A673 (cell line): Measurements from ENCODE around the gene HERC2. TPM values are rescaled to one million over a fixed set of nuclear protein-coding genes. Genes with fewer than 3 reads are reported as not detected.
A peak's percentile ranks its signal among the peaks of the same experiment; 100 is the strongest.
"Not testable (repeated sequence)": the region's sequence is repeated elsewhere in the genome, so short reads cannot be mapped to it uniquely, and the experiment has no call there.

Source experiments
- BruUV-seq: library from RNA; stranded (reverse); fragments of 400-500 nt; replicated peaks from 2 replicates; lab custom pipeline; 2021; lab: Mats Ljungman, UMichigan
- CTCF ChIA-PET: fragments of 300-600 bp; sonication (Branson Sonifier 250); formaldehyde crosslinking; loops from one replicate; lab custom pipeline; 2022; ENCODE audit warnings: antibody characterized with exemption; lab: Charles Lee
- POLR2A ChIA-PET: fragments of 300-600 bp; sonication (Branson Sonifier 250); formaldehyde crosslinking; loops from one replicate; lab custom pipeline; 2022; ENCODE audit warnings: antibody characterized with exemption; ENCODE audit not compliant: low non-redundant PET; lab: Charles Lee
- DNase-seq: peaks from one replicate; pipeline ENCODE4 v3.0.0-alpha.2; 2015; ENCODE audit warnings: low spot score
- H3K27ac ChIP-seq: fragments of 200-600 bp; sonication (generic); 2 replicates; pipeline ENCODE4 v1.5.1; 2016; ENCODE audit warnings: mixed run types, low read depth, mild to moderate bottlenecking, mixed read lengths, antibody characterized with exemption, low read length; ENCODE audit not compliant: poor library complexity, severe bottlenecking
- H3K27me3 ChIP-seq: fragments of 200-600 bp; sonication (generic); replicated peaks from 2 replicates; pipeline ENCODE4 v1.6.1; 2017; ENCODE audit warnings: mixed run types, low read depth, mild to moderate bottlenecking, mixed read lengths, antibody characterized with exemption, low read length; ENCODE audit not compliant: insufficient read depth, poor library complexity
- H3K36me3 ChIP-seq: fragments of 200-600 bp; sonication (generic); 2 replicates; pipeline ENCODE4 v1.6.1; 2016; ENCODE audit warnings: mixed run types, mild to moderate bottlenecking, mixed read lengths, antibody characterized with exemption, low read length; ENCODE audit not compliant: insufficient read depth, poor library complexity, severe bottlenecking
- H3K4me1 ChIP-seq: fragments of 200-600 bp; sonication (generic); 2 replicates; pipeline ENCODE4 v1.6.1; 2017; ENCODE audit warnings: mixed run types, mild to moderate bottlenecking, mixed read lengths, antibody characterized with exemption, low read length; ENCODE audit not compliant: insufficient read depth, poor library complexity, severe bottlenecking
- H3K4me3 ChIP-seq: fragments of 200-600 bp; sonication (generic); 2 replicates; pipeline ENCODE4 v1.5.1; 2016; ENCODE audit warnings: low read depth, mixed run types, mild to moderate bottlenecking, mixed read lengths, low read length; ENCODE audit not compliant: poor library complexity, severe bottlenecking
- H3K9me3 ChIP-seq: fragments of 200-600 bp; sonication (generic); 2 replicates; pipeline ENCODE4 v1.6.1; 2016; ENCODE audit warnings: mixed run types, low read depth, mild to moderate bottlenecking, mixed read lengths, antibody characterized with exemption, low read length; ENCODE audit not compliant: poor library complexity, severe bottlenecking
- EZH2 ChIP-seq: fragments of 200-600 bp; sonication (generic); IDR thresholded peaks from 2 replicates; pipeline ENCODE4 v1.6.1; 2017; ENCODE audit warnings: borderline replicate concordance, low read depth, mild to moderate bottlenecking, mixed read lengths, antibody characterized with exemption, low read length; ENCODE audit not compliant: poor library complexity, severe bottlenecking
- intact Hi-C: fragments of 100-400 bp; cut with micrococcal nuclease; formaldehyde crosslinking; loops from one replicate; pipeline ENCODE4 v1.10.0; 2022; ENCODE audit not compliant: unreplicated experiment
- total RNA-seq: library from RNA; stranded (reverse); gene quantifications from 2 replicates; pipeline ENCODE4 v1.2.3, GENCODE V29; 2021
- TF ChIP-seq, protein P1 (sequence below): fragments of 300-800, 200-600 bp; sonication (generic); conservative IDR thresholded peaks from 2 replicates; pipeline ENCODE4 v1.5.1; 2017; ENCODE audit warnings: low read depth, mild to moderate bottlenecking, antibody characterized with exemption, low read length, moderate library complexity, mixed read lengths

The HERC2 gene
- total RNA-seq, 1 experiment from 2014 or later: 86.1 TPM

- ChIA-PET POLR2A (no interaction called here), CTCF (no interaction called here)
- no peaks in the 10 kb centered on the region for H3K9me3 ChIP-seq
- intact Hi-C loops: no loop called here
- H3K4me1 ChIP-seq: no peaks in the 10 kb centered on the region
- H3K27ac ChIP-seq: no peak overlapping the region
- no peak overlapping the region for H3K4me3 ChIP-seq
- TF ChIP-seq, protein P1, sequence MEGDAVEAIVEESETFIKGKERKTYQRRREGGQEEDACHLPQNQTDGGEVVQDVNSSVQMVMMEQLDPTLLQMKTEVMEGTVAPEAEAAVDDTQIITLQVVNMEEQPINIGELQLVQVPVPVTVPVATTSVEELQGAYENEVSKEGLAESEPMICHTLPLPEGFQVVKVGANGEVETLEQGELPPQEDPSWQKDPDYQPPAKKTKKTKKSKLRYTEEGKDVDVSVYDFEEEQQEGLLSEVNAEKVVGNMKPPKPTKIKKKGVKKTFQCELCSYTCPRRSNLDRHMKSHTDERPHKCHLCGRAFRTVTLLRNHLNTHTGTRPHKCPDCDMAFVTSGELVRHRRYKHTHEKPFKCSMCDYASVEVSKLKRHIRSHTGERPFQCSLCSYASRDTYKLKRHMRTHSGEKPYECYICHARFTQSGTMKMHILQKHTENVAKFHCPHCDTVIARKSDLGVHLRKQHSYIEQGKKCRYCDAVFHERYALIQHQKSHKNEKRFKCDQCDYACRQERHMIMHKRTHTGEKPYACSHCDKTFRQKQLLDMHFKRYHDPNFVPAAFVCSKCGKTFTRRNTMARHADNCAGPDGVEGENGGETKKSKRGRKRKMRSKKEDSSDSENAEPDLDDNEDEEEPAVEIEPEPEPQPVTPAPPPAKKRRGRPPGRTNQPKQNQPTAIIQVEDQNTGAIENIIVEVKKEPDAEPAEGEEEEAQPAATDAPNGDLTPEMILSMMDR: no peak
- no peak for TF ChIP-seq EZH2
- no peaks in the 10 kb centered on the region for H3K27me3 ChIP-seq
- no peaks in the 10 kb centered on the region for H3K36me3 ChIP-seq
- DNase-seq: no peak
- BruUV-seq: no TSS peak
Measured at GRCh38 chr15:28154283-28154682, 167.7 kb downstream of the HERC2 start.

DNA sequence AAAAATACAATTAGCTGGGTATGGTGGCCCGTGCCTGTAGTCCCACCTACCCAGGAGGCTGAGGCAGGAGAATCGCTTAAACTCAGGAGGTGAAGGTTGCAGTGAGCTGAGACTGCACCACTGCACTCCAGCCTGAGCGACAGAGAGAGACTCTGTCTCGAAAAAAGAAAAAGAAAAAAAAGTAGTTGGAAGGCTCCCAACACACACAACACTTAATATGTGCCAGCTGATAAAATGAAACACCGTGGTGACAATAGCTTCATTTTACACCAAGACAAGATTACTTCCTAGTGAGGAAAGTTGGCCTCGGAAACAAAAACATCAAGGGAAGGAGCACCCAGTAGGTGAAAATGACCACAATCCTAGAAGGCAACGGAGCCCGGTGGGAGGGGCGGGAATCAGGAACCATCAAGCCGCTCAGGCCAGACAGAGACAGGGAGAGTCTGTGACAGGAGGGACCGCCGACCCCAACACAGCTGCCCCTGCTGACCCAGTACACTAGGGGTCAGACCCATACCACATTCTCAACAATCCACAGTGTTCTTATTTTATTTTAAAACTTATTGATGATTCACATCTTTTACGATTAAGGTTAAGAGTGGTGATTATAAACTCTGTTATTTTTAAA, 168.4 kb downstream of the HERC2 start:
- intact Hi-C loops: no loop called here
- POLR2A ChIA-PET: no interaction called here
- Histone ChIP-seq H3K27ac (no peak overlapping the region), H3K36me3 (no peaks in the 10 kb centered on the region), H3K27me3 (no peaks in the 10 kb centered on the region), H3K4me1 (no peaks in the 10 kb centered on the region), H3K4me3 (no peak overlapping the region), H3K9me3 (no peaks in the 10 kb centered on the region)
- CTCF ChIA-PET: no interaction called here
- TF ChIP-seq EZH2: no peak
- TF ChIP-seq, protein P1: no peak
- DNase-seq: no peak
- no TSS peak for BruUV-seq

- BruUV-seq, CTCF ChIA-PET, DNase-seq, intact Hi-C loops, H3K27ac ChIP-seq, H3K27me3 ChIP-seq, H3K4me1 ChIP-seq, H3K4me3 ChIP-seq, POLR2A ChIA-PET, H3K36me3 ChIP-seq, H3K9me3 ChIP-seq: not testable (repeated sequence)
Measured at GRCh38 chr15:28152538-28152923, 169.4 kb downstream of the HERC2 start.

- H3K4me3 ChIP-seq, intact Hi-C loops, H3K27me3 ChIP-seq, POLR2A ChIA-PET, BruUV-seq, H3K36me3 ChIP-seq, H3K27ac ChIP-seq, H3K4me1 ChIP-seq, CTCF ChIA-PET, H3K9me3 ChIP-seq: not testable (repeated sequence)
- peak; percentile 59 for DNase-seq
Measured at GRCh38 chr15:28151864-28152537, 170.0 kb downstream of the HERC2 start.
